Measurements from ENCODE around the gene SPATA7.

DNA sequence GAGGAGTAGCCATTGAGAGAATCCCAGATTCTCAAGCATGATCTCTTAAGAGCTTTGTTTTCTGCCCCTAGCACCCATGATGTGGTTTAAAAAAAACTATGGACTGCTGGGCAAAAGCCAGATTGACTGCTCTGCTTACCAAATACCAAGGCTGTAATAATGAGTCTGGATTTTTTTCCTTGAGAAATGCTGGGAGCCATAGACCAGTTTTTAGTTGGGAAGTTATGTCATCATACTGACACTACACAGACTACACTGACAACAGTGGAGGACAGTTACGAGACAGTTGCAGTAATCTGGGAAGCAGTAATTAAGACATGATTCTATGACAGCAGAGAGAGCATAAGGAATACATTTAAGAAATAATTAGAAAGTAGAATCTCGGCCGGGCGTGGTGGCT is 35.8 kb downstream of the SPATA7 start:
- TF ChIP-seq, protein P1, sequence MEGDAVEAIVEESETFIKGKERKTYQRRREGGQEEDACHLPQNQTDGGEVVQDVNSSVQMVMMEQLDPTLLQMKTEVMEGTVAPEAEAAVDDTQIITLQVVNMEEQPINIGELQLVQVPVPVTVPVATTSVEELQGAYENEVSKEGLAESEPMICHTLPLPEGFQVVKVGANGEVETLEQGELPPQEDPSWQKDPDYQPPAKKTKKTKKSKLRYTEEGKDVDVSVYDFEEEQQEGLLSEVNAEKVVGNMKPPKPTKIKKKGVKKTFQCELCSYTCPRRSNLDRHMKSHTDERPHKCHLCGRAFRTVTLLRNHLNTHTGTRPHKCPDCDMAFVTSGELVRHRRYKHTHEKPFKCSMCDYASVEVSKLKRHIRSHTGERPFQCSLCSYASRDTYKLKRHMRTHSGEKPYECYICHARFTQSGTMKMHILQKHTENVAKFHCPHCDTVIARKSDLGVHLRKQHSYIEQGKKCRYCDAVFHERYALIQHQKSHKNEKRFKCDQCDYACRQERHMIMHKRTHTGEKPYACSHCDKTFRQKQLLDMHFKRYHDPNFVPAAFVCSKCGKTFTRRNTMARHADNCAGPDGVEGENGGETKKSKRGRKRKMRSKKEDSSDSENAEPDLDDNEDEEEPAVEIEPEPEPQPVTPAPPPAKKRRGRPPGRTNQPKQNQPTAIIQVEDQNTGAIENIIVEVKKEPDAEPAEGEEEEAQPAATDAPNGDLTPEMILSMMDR (IDR thresholded peaks at IDR 0.05; ENCODE audit: low read depth, low read length) = no peak
- no peak for TF ChIP-seq EZH2phosphoT487 (IDR thresholded peaks at IDR 0.05; ENCODE audit: low read depth)
